Superior temporal gyrus (tissue), 1 donor: Measurements from ENCODE around the gene ATXN7L1.

Experiments used
- DNase-seq: peaks from one replicate; pipeline ENCODE4 v3.0.0-alpha.2; 2016; ENCODE audit errors: extremely low spot score

The ATXN7L1 gene

GRCh38 chr7:105648561-105649401 lies 227.6 kb downstream of the ATXN7L1 start:
- peak; percentile 67 for DNase-seq

- no peak for DNase-seq
These were observed 228.8 kb downstream of the ATXN7L1 start for GRCh38 chr7:105647591-105647990.

GRCh38 chr7:105644937-105645336 lies 231.5 kb downstream of the ATXN7L1 start:
- DNase-seq: no peak

DNA sequence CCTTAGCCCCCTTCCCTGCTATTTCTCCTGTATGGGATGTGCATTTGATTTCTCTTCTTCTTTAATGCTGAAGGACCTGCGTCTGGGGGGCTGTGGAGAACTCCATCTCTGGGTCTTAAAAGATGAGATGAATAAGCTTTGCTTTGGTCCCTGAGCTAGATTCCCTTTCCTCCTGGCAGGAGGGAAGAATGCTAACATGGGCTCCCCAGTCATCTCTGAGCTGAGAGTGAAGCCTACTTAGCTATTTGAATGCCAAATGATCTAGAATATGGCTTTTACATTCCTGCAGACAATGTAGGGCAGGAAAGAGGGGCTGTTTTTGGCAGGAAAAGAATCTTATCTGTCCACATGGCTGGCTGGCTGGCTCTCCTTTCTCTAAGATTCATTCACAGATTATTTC lies 232.5 kb downstream of the ATXN7L1 start:
- DNase-seq: no peak

- no peak for DNase-seq
These were observed 233.0 kb downstream of the ATXN7L1 start for GRCh38 chr7:105643384-105643783.

- DNase-seq: no peak
These were observed 234.1 kb downstream of the ATXN7L1 start for GRCh38 chr7:105642264-105642663.

- DNase-seq: no peak
These were observed 235.2 kb downstream of the ATXN7L1 start for GRCh38 chr7:105640956-105641810.

- no peak for DNase-seq
These were observed 236.5 kb downstream of the ATXN7L1 start for GRCh38 chr7:105639667-105640493.

DNA sequence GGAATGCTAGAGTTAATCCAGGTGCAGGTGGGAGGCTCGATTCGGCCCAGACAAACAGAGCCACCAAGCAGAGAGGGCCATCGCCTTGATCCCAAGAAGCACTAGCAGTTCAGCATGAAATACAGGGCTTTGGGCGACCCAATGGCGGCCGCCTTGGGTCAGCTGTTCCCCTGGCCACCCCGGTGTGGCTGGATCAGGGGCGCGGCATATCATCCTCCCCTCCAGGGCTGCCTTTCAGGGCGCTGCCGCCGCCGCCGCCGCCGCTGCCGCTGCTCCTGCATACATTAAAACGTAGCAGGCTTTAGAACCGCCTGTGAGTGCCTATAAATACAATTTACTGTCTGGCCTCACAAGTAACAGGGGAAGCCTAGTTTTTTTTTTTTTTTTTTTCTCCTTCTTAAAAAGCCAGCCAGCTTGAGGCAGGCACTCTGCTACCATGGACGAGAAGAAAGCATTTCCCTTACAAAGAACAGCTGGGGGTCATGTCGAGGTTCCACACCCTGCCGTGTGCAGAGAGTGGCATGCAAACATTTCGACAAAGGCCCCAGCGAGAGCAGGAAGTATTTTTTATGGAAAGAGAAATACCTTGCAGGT lies 237.4 kb downstream of the ATXN7L1 start:
- DNase-seq: no peak

- no peak for DNase-seq
These were observed 238.1 kb downstream of the ATXN7L1 start for GRCh38 chr7:105638334-105638733.

- DNase-seq: no peak
These were observed 238.6 kb downstream of the ATXN7L1 start for GRCh38 chr7:105637755-105638154.

- DNase-seq: no peak
These were observed 239.4 kb downstream of the ATXN7L1 start for GRCh38 chr7:105636982-105637381.

- no peak for DNase-seq
These were observed 241.2 kb downstream of the ATXN7L1 start for GRCh38 chr7:105635197-105635596.

GRCh38 chr7:105625986-105626385 lies 250.4 kb downstream of the ATXN7L1 start:
- no peak for DNase-seq

GRCh38 chr7:105623906-105624305 lies 252.5 kb downstream of the ATXN7L1 start:
- DNase-seq: no peak

- DNase-seq: no peak
These were observed 253.0 kb downstream of the ATXN7L1 start for GRCh38 chr7:105623378-105623777.

DNA sequence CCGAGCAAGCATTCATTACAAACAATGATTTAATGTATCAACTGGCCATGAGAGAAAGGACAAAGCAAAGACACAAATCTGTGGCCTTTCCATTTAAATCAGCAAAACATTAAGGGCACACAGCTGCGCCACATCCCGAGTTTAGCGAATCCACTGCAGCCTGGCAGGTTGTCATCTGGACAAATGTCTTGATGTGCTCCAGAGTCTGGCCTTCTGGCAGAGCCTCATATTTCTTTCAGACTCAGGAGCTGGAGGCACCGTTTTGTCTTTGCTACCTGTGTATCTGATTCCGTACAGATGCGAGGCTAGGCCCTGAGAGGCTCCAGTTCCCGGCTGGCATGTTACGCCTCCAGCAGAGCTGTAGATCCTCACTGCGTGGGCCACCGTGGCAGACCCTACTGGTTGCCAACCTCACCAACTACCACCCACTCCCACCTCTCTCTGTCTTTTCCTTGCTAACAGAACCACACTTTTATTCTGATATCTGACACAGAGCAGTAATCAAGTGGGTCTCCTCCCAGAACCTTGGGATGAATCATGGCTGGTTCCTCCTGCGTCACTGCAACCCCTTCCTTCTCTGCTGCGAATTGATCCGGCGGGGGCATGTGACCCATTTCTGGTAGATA lies 254.2 kb downstream of the ATXN7L1 start:
- DNase-seq: peak; percentile 61

DNA sequence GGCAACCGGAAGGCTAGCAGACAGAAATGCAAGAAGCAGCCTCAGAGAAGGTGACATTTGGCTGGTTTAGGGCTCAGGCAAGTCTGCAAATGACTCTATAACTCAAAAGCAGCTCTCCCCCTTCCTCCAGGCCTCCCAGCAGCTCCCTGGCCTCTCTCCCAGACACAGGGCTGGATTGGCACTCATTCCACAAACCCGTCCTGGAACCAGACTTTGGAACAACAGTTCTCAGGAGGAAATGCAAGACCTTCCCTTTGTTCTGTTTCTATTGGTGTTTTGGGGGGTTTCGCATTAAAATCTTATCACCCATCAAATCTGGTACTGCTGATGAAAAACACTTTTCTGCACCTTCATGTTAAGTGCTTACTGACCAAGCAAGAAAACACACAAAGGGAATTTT lies 254.8 kb downstream of the ATXN7L1 start:
- DNase-seq: peak; percentile 75

- DNase-seq: no peak
These were observed 255.2 kb downstream of the ATXN7L1 start for GRCh38 chr7:105621176-105621575.

GRCh38 chr7:105619590-105619989 lies 256.8 kb downstream of the ATXN7L1 start:
- no peak for DNase-seq

DNA sequence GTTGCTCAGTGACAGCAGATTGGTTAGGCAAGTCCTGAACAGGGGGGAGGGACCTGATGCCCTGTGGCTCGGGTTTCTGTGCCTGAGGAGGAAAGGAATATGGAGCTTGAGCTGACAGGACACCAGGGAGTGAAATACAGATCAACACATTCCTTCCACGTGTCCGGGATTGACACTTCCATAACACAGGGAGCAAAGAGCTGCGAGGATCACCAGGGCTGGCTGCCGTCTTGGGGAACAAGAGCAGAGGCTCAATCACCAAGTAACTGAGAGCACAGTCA lies 258.4 kb downstream of the ATXN7L1 start:
- no peak for DNase-seq
